Muscle of arm (tissue), 12 donors: ENCODE measurements around the gene BPGM. TPM values are rescaled to one million over a fixed set of nuclear protein-coding genes. Genes with fewer than 3 reads are reported as not detected.
A peak's percentile ranks its signal among the peaks of the same experiment; 100 is the strongest.
"Not testable (repeated sequence)": the region's sequence is repeated elsewhere in the genome, so short reads cannot be mapped to it uniquely, and the experiment has no call there.

ENCODE experiments used
- DNase-seq: peaks from one replicate; pipeline ENCODE4 v3.0.0-alpha.2; 2013
- polyA plus RNA-seq, 12 donors: library from polyadenylated mRNA; unstranded; fragments of 120-200 nt; gene quantifications; one replicate each; pipeline ENCODE4 v1.2.1, GENCODE V29; 2013; ENCODE audit not compliant: insufficient read length in 12 of 12

Gene BPGM
- polyA plus RNA-seq, 12 donors = 16.7 to 55.2 (median 28.4) TPM; not detected in 1

GRCh38 chr7:134660961-134661376 is 14.3 kb downstream of the BPGM start:
- DNase-seq = no peak

GRCh38 chr7:134662166-134662870 is 15.7 kb downstream of the BPGM start:
- DNase-seq = no peak

GRCh38 chr7:134662871-134663205 is 16.2 kb downstream of the BPGM start:
- no peak for DNase-seq

GRCh38 chr7:134665045-134665444 is 18.4 kb downstream of the BPGM start:
- not testable (repeated sequence) for DNase-seq

GRCh38 chr7:134667899-134668298 is 21.2 kb downstream of the BPGM start:
- no peak for DNase-seq

GRCh38 chr7:134669388-134669787 is 22.7 kb downstream of the BPGM start:
- no peak for DNase-seq

- no peak for DNase-seq
Measured at GRCh38 chr7:134669845-134670373, 23.3 kb downstream of the BPGM start.

- DNase-seq = no peak
Measured at GRCh38 chr7:134671609-134672008, 25.0 kb downstream of the BPGM start.

GRCh38 chr7:134674424-134674823 is 27.8 kb downstream of the BPGM start:
- no peak for DNase-seq

GRCh38 chr7:134676743-134677142 is 30.1 kb downstream of the BPGM start:
- no peak for DNase-seq

GRCh38 chr7:134678115-134678514 is 31.5 kb downstream of the BPGM start:
- DNase-seq = no peak

- DNase-seq = no peak
Measured at GRCh38 chr7:134679006-134679405, 32.4 kb downstream of the BPGM start.

- DNase-seq = no peak
Measured at GRCh38 chr7:134684165-134684564, 37.5 kb downstream of the BPGM start.

GRCh38 chr7:134685250-134685649 is 38.6 kb downstream of the BPGM start:
- DNase-seq = no peak

- no peak for DNase-seq
Measured at GRCh38 chr7:134686786-134687185, 40.1 kb downstream of the BPGM start.

GRCh38 chr7:134689550-134689949 is 42.9 kb downstream of the BPGM start:
- not testable (repeated sequence) for DNase-seq

GRCh38 chr7:134690016-134690415 is 43.4 kb downstream of the BPGM start:
- peak; percentile 64 for DNase-seq

GRCh38 chr7:134690614-134691504 is 44.2 kb downstream of the BPGM start:
- DNase-seq = no peak

GRCh38 chr7:134691546-134692343 is 45.1 kb downstream of the BPGM start:
- no peak for DNase-seq

GRCh38 chr7:134692344-134692705 is 45.7 kb downstream of the BPGM start:
- DNase-seq = no peak

GRCh38 chr7:134693256-134693655 is 46.6 kb downstream of the BPGM start:
- DNase-seq = no peak

- DNase-seq = no peak
Measured at GRCh38 chr7:134694299-134694698, 47.6 kb downstream of the BPGM start.
